Large intestine (tissue), 3 donors: ENCODE results near the gene LTBP1. TPM values are rescaled to one million over a fixed set of nuclear protein-coding genes. Genes with fewer than 3 reads are reported as not detected.

Experiments
- DNase-seq, 2 donors: peaks; one replicate each; pipeline versions ENCODE4 v3.0.0 to v3.0.0-alpha.2; 2013
- H3K27ac ChIP-seq: one replicate; pipeline ENCODE4 v1.5.1; 2013; ENCODE audit warnings: low read length
- H3K27me3 ChIP-seq: 2 replicates; pipeline ENCODE4 v1.6.1; 2013; ENCODE audit warnings: low read length; ENCODE audit not compliant: control insufficient read depth, insufficient read depth
- H3K36me3 ChIP-seq: 2 replicates; pipeline ENCODE4 v1.6.1; 2013; ENCODE audit warnings: low read length; ENCODE audit not compliant: control insufficient read depth, insufficient read depth
- H3K4me1 ChIP-seq: one replicate; pipeline ENCODE4 v1.6.1; 2013; ENCODE audit warnings: low read length; ENCODE audit not compliant: control insufficient read depth, insufficient read depth
- H3K4me3 ChIP-seq: one replicate; pipeline ENCODE4 v1.5.1; 2013; ENCODE audit warnings: low read length
- H3K9me3 ChIP-seq: one replicate; pipeline ENCODE4 v1.6.1; 2013; ENCODE audit warnings: mild to moderate bottlenecking, low read depth, low read length, moderate library complexity; ENCODE audit not compliant: control insufficient read depth
- WGBS: methylation state at CpG from one replicate; pipeline ENCODE4 v1.1.5; 2013; ENCODE audit warnings: low lambda C conversion rate; ENCODE audit not compliant: insufficient coverage; 5-methylcytosine and 5-hydroxymethylcytosine counted together
- polyA plus RNA-seq: library from polyadenylated mRNA; unstranded; fragments of 120-200 nt; gene quantifications from one replicate; pipeline ENCODE4 v1.2.1, GENCODE V29; 2013

Gene LTBP1
- polyA plus RNA-seq, 1 donor: 22.9 TPM

DNA sequence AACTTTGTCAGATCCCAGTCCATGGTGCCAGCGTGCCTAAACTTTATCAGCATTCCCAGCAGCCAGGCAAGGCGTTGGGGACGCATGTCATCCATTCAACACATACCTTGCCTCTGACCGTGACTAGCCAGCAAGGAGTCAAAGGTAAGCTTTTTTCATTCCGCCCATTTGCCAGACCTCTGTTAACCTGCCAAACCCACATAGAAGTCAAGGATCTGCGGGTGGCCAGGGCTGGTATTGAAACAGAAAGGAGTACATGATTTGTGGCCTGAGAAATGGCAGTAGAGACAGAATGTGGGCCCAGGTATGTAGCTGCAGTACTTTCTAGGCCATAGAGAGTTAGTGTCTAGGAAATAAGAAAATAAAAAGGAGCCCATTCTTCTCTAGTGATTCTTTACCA, 240.2 kb downstream of the LTBP1 start:
- no peaks in the 10 kb centered on the region for H3K36me3 ChIP-seq
- H3K4me1 ChIP-seq: no peaks in the 10 kb centered on the region
- no peak for DNase-seq
- no peaks in the 10 kb centered on the region for H3K9me3 ChIP-seq
- H3K4me3 ChIP-seq: no peak overlapping the region
- no peaks in the 10 kb centered on the region for H3K27me3 ChIP-seq
- H3K27ac ChIP-seq: no peak overlapping the region
- no CpG with 5 or more reads among the region's 6 CpGs for WGBS

GRCh38 chr2:33188799-33189198, 242.0 kb downstream of the LTBP1 start:
- Histone ChIP-seq H3K4me3 (no peak overlapping the region), H3K9me3 (no peaks in the 10 kb centered on the region), H3K4me1 (no peaks in the 10 kb centered on the region), H3K27ac (no peak overlapping the region), H3K27me3 (no peaks in the 10 kb centered on the region), H3K36me3 (no peaks in the 10 kb centered on the region)
- no peak for DNase-seq
- WGBS: no CpG with 5 or more reads among the region's 3 CpGs

DNA sequence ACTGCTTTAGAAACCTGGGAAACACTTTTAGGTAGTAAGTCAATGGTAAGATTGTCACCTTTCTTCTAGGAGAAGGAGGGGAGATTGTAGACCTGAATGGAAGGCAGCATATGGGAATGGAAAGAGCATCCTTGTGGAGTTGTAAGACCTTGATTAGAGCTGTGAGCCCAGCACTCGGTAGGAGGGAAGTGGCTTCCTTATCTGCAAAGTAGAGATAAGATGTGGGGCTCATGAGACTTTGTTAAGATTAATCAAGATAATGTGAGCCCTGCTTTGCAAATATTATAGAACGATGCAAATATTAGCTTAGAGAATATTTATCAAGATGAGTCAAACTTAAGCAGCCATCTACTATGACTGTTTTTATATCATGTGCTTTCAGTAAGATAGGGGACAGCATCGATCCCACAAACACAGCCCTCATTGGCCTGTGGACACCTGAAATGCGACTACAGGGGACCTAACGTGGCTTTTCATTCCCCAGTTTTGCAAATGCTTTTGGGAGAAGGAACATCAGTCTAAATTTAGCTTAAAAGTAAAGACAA, 243.7 kb downstream of the LTBP1 start:
- WGBS: no CpG with 5 or more reads among the region's 5 CpGs
- Histone ChIP-seq H3K27me3 (no peaks in the 10 kb centered on the region), H3K36me3 (no peaks in the 10 kb centered on the region), H3K4me1 (no peaks in the 10 kb centered on the region), H3K4me3 (no peak overlapping the region), H3K27ac (no peak overlapping the region), H3K9me3 (no peaks in the 10 kb centered on the region)
- DNase-seq: no peak

GRCh38 chr2:33195891-33196290, 249.1 kb downstream of the LTBP1 start:
- no peaks in the 10 kb centered on the region for H3K27me3 ChIP-seq
- no peak overlapping the region for H3K27ac ChIP-seq
- no peak overlapping the region for H3K4me3 ChIP-seq
- 74% methylated on average over 3 of the region's 7 CpGs for WGBS
- no peaks in the 10 kb centered on the region for H3K36me3 ChIP-seq
- no peak for DNase-seq
- H3K9me3 ChIP-seq: no peaks in the 10 kb centered on the region
- H3K4me1 ChIP-seq: no peaks in the 10 kb centered on the region

DNA sequence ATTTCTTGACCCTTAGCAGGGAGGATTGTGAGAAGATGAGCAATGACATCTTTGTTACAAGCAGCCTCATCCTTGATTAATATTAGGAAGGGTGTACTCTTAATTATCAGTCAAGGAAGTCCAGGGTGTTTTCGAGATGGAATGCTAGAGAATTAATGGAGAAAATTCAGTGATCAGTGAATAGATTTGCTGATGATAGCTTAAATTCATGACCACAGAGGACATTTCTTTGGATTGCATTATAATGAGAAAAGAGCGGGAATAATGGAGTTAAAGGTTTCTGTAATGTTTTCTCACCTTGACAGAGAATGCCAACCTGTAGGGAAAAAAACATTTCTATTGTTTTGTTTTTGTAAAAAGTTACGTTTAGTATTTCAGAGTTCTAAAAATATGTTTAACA, 249.9 kb downstream of the LTBP1 start:
- H3K27me3 ChIP-seq: no peaks in the 10 kb centered on the region
- no peak for DNase-seq
- 90% methylated on average over 3 of the region's 3 CpGs for WGBS

GRCh38 chr2:33197198-33197938, 250.6 kb downstream of the LTBP1 start:
- WGBS: 100% methylated on average over 2 of the region's 5 CpGs
- H3K27me3 ChIP-seq: no peaks in the 10 kb centered on the region
- no peak for DNase-seq
- H3K9me3 ChIP-seq: no peaks in the 10 kb centered on the region
- H3K27ac ChIP-seq: no peak overlapping the region
- no peaks in the 10 kb centered on the region for H3K36me3 ChIP-seq
- H3K4me1 ChIP-seq: no peaks in the 10 kb centered on the region
- no peak overlapping the region for H3K4me3 ChIP-seq

More for the DNA sequence above, 249.9 kb downstream of the LTBP1 start:
- Histone ChIP-seq H3K27ac (no peak overlapping the region), H3K9me3 (no peaks in the 10 kb centered on the region), H3K36me3 (no peaks in the 10 kb centered on the region), H3K4me3 (no peak overlapping the region), H3K4me1 (no peaks in the 10 kb centered on the region)

GRCh38 chr2:33202641-33203522, 256.1 kb downstream of the LTBP1 start:
- H3K27me3 ChIP-seq: no peaks in the 10 kb centered on the region
- H3K36me3 ChIP-seq: no peaks in the 10 kb centered on the region
- no peak for DNase-seq
- no peaks in the 10 kb centered on the region for H3K4me1 ChIP-seq
- H3K4me3 ChIP-seq: no peak overlapping the region
- no peaks in the 10 kb centered on the region for H3K9me3 ChIP-seq
- WGBS: no CpG with 5 or more reads among the region's 9 CpGs
- no peak overlapping the region for H3K27ac ChIP-seq

DNA sequence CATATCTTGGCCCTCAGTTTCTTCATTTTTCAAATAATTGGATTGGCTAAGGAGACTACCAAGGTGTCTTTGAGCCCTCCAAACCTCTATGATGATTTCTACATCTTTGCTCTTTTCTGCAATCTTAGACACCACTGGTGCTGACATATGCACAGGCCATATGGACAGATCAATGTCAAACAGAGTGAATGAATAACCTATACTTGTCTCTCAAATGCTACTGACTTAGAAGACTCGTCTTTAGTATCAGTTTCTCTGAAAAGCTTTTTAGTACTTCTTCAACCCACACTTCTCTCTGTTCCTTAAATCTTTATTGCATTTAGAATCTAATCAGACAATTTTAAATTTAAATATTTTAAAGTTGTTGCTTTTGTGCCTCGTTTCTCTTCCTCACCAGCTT, 258.2 kb downstream of the LTBP1 start:
- Histone ChIP-seq H3K4me1 (no peaks in the 10 kb centered on the region), H3K27me3 (no peaks in the 10 kb centered on the region), H3K27ac (no peak overlapping the region), H3K9me3 (no peaks in the 10 kb centered on the region), H3K4me3 (no peak overlapping the region), H3K36me3 (no peaks in the 10 kb centered on the region)
- WGBS: 60% methylated on average over 1 of the region's 2 CpGs
- no peak for DNase-seq

GRCh38 chr2:33205693-33206434, 259.1 kb downstream of the LTBP1 start:
- H3K27ac ChIP-seq: no peak overlapping the region
- no peaks in the 10 kb centered on the region for H3K27me3 ChIP-seq
- no peaks in the 10 kb centered on the region for H3K9me3 ChIP-seq
- H3K4me3 ChIP-seq: no peak overlapping the region
- no CpG with 5 or more reads among the region's 1 CpG for WGBS
- no peak for DNase-seq
- H3K36me3 ChIP-seq: no peaks in the 10 kb centered on the region
- no peaks in the 10 kb centered on the region for H3K4me1 ChIP-seq

DNA sequence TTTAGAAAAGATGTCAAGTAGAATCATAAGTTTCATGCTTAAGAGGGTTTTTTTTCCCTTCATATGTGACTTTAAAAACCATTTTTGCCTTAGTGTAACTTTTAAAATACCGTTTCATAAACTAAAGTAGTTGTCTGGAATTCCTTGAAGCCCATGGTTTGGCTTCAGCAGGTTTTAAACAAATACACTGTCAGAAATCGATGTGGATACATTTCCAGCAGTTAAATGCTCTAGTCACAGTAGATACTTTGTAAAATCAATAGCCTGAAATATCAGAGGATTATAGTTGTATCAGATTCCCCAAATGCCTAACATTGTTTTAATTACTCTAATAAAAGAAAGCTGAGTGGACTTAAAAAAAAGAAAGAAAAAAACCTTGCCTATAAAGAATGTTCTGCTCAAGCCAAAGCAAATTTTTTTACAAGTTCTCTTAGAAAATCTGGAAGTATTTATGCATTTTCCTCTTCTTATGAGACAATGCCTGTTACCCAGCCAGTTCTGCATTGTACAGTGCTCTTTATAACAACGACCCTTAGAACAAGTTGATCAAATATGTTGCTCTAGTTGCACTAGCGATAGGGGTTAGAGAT, 260.5 kb downstream of the LTBP1 start:
- no peak for DNase-seq
- 80% methylated on average over 2 of the region's 4 CpGs for WGBS
- Histone ChIP-seq H3K4me1 (no peaks in the 10 kb centered on the region), H3K36me3 (no peaks in the 10 kb centered on the region), H3K27ac (no peak overlapping the region), H3K4me3 (no peak overlapping the region), H3K9me3 (no peaks in the 10 kb centered on the region), H3K27me3 (no peaks in the 10 kb centered on the region)
